ENCODE data around the gene PACS1. TPM values are rescaled to one million over a fixed set of nuclear protein-coding genes. Genes with fewer than 3 reads are reported as not detected.

Gene PACS1
- total RNA-seq, 1 donor from 2014 or later: 30.6 TPM

GRCh38 chr11:66268952-66269905, 199.2 kb downstream of the PACS1 start:
- TF ChIP-seq CTCF (IDR thresholded peaks at IDR 0.05; ENCODE audit: partially characterized antibody, unreplicated experiment): no peak
- Mint-ChIP-seq H3K27me3 (ENCODE audit: unreplicated experiment) (peaks cover 19% of the 10 kb centered on the region), H3K36me3 (ENCODE audit: unreplicated experiment) (peaks cover 4% of the 10 kb centered on the region), H3K4me1 (ENCODE audit: low read depth, unreplicated experiment) (peaks cover 4% of the 10 kb centered on the region), H3K27ac (ENCODE audit: unreplicated experiment) (peak overlapping the region; percentile 83), H3K4me3 (ENCODE audit: unreplicated experiment) (peak overlapping the region; percentile 98), H3K9me3 (ENCODE audit: unreplicated experiment) (peaks cover 15% of the 10 kb centered on the region)
- DNase-seq: peak; percentile 32

GRCh38 chr11:66271816-66272215, 201.7 kb downstream of the PACS1 start:
- no peak for TF ChIP-seq CTCF (IDR thresholded peaks at IDR 0.05; ENCODE audit: partially characterized antibody, unreplicated experiment)
- no peak overlapping the region for H3K4me3 Mint-ChIP-seq (ENCODE audit: unreplicated experiment)
- H3K27ac Mint-ChIP-seq (ENCODE audit: unreplicated experiment): no peak overlapping the region
- H3K27me3 Mint-ChIP-seq (ENCODE audit: unreplicated experiment): peaks cover 19% of the 10 kb centered on the region
- peaks cover 14% of the 10 kb centered on the region for H3K9me3 Mint-ChIP-seq (ENCODE audit: unreplicated experiment)
- peaks cover 4% of the 10 kb centered on the region for H3K36me3 Mint-ChIP-seq (ENCODE audit: unreplicated experiment)
- DNase-seq: no peak
- peaks cover 4% of the 10 kb centered on the region for H3K4me1 Mint-ChIP-seq (ENCODE audit: low read depth, unreplicated experiment)

- no peak for TF ChIP-seq CTCF (IDR thresholded peaks at IDR 0.05; ENCODE audit: partially characterized antibody, unreplicated experiment)
- H3K4me3 Mint-ChIP-seq (ENCODE audit: unreplicated experiment): no peak overlapping the region
- H3K27ac Mint-ChIP-seq (ENCODE audit: unreplicated experiment): no peak overlapping the region
- peaks cover 4% of the 10 kb centered on the region for H3K36me3 Mint-ChIP-seq (ENCODE audit: unreplicated experiment)
- H3K4me1 Mint-ChIP-seq (ENCODE audit: low read depth, unreplicated experiment): no peaks in the 10 kb centered on the region
- peaks cover 14% of the 10 kb centered on the region for H3K9me3 Mint-ChIP-seq (ENCODE audit: unreplicated experiment)
- DNase-seq: no peak
- peaks cover 22% of the 10 kb centered on the region for H3K27me3 Mint-ChIP-seq (ENCODE audit: unreplicated experiment)
Observed at GRCh38 chr11:66272596-66272995, 202.5 kb downstream of the PACS1 start.

- no peak for TF ChIP-seq CTCF (IDR thresholded peaks at IDR 0.05; ENCODE audit: partially characterized antibody, unreplicated experiment)
- Mint-ChIP-seq H3K27ac (ENCODE audit: unreplicated experiment) (no peak overlapping the region), H3K4me3 (ENCODE audit: unreplicated experiment) (no peak overlapping the region), H3K4me1 (ENCODE audit: low read depth, unreplicated experiment) (no peaks in the 10 kb centered on the region), H3K9me3 (ENCODE audit: unreplicated experiment) (peaks cover 4% of the 10 kb centered on the region), H3K36me3 (ENCODE audit: unreplicated experiment) (peaks cover 4% of the 10 kb centered on the region), H3K27me3 (ENCODE audit: unreplicated experiment) (peaks cover 16% of the 10 kb centered on the region)
- DNase-seq: no peak
Observed at GRCh38 chr11:66274219-66274618, 204.1 kb downstream of the PACS1 start.

GRCh38 chr11:66275396-66275795, 205.3 kb downstream of the PACS1 start:
- peaks cover 3% of the 10 kb centered on the region for H3K9me3 Mint-ChIP-seq (ENCODE audit: unreplicated experiment)
- no peak for DNase-seq
- no peak overlapping the region for H3K27ac Mint-ChIP-seq (ENCODE audit: unreplicated experiment)
- peaks cover 4% of the 10 kb centered on the region for H3K36me3 Mint-ChIP-seq (ENCODE audit: unreplicated experiment)
- peaks cover 3% of the 10 kb centered on the region for H3K4me1 Mint-ChIP-seq (ENCODE audit: low read depth, unreplicated experiment)
- no peak overlapping the region for H3K4me3 Mint-ChIP-seq (ENCODE audit: unreplicated experiment)
- H3K27me3 Mint-ChIP-seq (ENCODE audit: unreplicated experiment): peaks cover 15% of the 10 kb centered on the region
- no peak for TF ChIP-seq CTCF (IDR thresholded peaks at IDR 0.05; ENCODE audit: partially characterized antibody, unreplicated experiment)

Measured in glutamatergic neuron (in vitro differentiated cells).